Measurements from ENCODE around the gene PODXL.
"Not testable (repeated sequence)": the region's sequence is repeated elsewhere in the genome, so short reads cannot be mapped to it uniquely, and the experiment has no call there.

PODXL gene

GRCh38 chr7:131508754-131509486 lies 47.5 kb downstream of the PODXL start:
- no peak for DNase-seq (ENCODE audit: low read depth)

- peak; percentile 68 for DNase-seq (ENCODE audit: low read depth)
Measured at GRCh38 chr7:131507592-131508331, 48.7 kb downstream of the PODXL start.

- no peak for DNase-seq (ENCODE audit: low read depth)
Measured at GRCh38 chr7:131506597-131506996, 49.8 kb downstream of the PODXL start.

GRCh38 chr7:131505636-131506557 lies 50.5 kb downstream of the PODXL start:
- no peak for DNase-seq (ENCODE audit: low read depth)

GRCh38 chr7:131505037-131505620 lies 51.3 kb downstream of the PODXL start:
- DNase-seq (ENCODE audit: low read depth) = not testable (repeated sequence)

GRCh38 chr7:131504157-131504899 lies 52.1 kb downstream of the PODXL start:
- DNase-seq (ENCODE audit: low read depth) = no peak

- no peak for DNase-seq (ENCODE audit: low read depth)
Measured at GRCh38 chr7:131503639-131504038, 52.8 kb downstream of the PODXL start.

- no peak for DNase-seq (ENCODE audit: low read depth)
Measured at GRCh38 chr7:131502810-131503508, 53.5 kb downstream of the PODXL start.

GRCh38 chr7:131501930-131502685 lies 54.3 kb downstream of the PODXL start:
- DNase-seq (ENCODE audit: low read depth) = no peak

- DNase-seq (ENCODE audit: low read depth) = peak; percentile 25
Measured at GRCh38 chr7:131501422-131501821, 55.0 kb downstream of the PODXL start.

- DNase-seq (ENCODE audit: low read depth) = no peak
Measured at GRCh38 chr7:131500357-131500756, 56.1 kb downstream of the PODXL start.

- DNase-seq (ENCODE audit: low read depth) = no peak
Measured at GRCh38 chr7:131499801-131500200, 56.6 kb downstream of the PODXL start.

GRCh38 chr7:131498237-131498885 lies 58.1 kb downstream of the PODXL start:
- DNase-seq (ENCODE audit: low read depth) = no peak

- DNase-seq (ENCODE audit: low read depth) = no peak
Measured at GRCh38 chr7:131497454-131497853, 59.0 kb downstream of the PODXL start.

- DNase-seq (ENCODE audit: low read depth) = no peak
Measured at GRCh38 chr7:131495669-131496498, 60.5 kb downstream of the PODXL start.

- DNase-seq (ENCODE audit: low read depth) = no peak
Measured at GRCh38 chr7:131494182-131494581, 62.2 kb downstream of the PODXL start.

- no peak for DNase-seq (ENCODE audit: low read depth)
Measured at GRCh38 chr7:131493581-131493980, 62.8 kb downstream of the PODXL start.

GRCh38 chr7:131493081-131493480 lies 63.3 kb downstream of the PODXL start:
- DNase-seq (ENCODE audit: low read depth) = no peak
